K562 (cell line): ENCODE data around the gene RIMOC1. TPM values are rescaled to one million over a fixed set of nuclear protein-coding genes. Genes with fewer than 3 reads are reported as not detected.
A peak's percentile ranks its signal among the peaks of the same experiment; 100 is the strongest.

Experiments
- ATF1 ChIP-seq, 2 experiments: fragments of 450-650 bp in 1 of 2; IDR thresholded peaks; 2 replicates each; pipeline ENCODE4 v1.6.1; 2016; ENCODE audit warnings: missing compliant biosample characterization in 1 of 2, missing genetic modification characterization in 1 of 2
- BDP1 ChIP-seq: IDR thresholded peaks from 3 replicates; pipeline ENCODE4 v1.6.1; 2011; ENCODE audit not compliant: insufficient read length, insufficient read depth
- CBFA2T3 ChIP-seq: fragments of 450-650 bp; IDR thresholded peaks from 2 replicates; pipeline ENCODE4 v1.6.1; 2017
- CEBPB ChIP-seq: fragments of 450-650 bp; IDR thresholded peaks from 2 replicates; pipeline ENCODE4 v1.6.1; 2016; ENCODE audit warnings: missing genetic modification characterization, missing compliant biosample characterization
- CHD1 ChIP-seq: fragments of 200-600 bp; sonication (generic); IDR thresholded peaks from one replicate; pipeline ENCODE4 v1.6.1; 2012; ENCODE audit warnings: mild to moderate bottlenecking, moderate library complexity, low read length, inconsistent platforms
- FIP1L1 ChIP-seq: fragments of 200-400 bp; formaldehyde crosslinking; IDR thresholded peaks from 2 replicates; pipeline ENCODE4 v1.6.1; 2018; ENCODE audit warnings: mild to moderate bottlenecking, low read depth, low read length; ENCODE audit not compliant: poor library complexity, severe bottlenecking
- KDM1A ChIP-seq, 2 experiments: fragments of 450-650 bp; IDR thresholded peaks; 2 replicates each; pipeline ENCODE4 v1.6.1; 2016; ENCODE audit warnings: mild to moderate bottlenecking in 2 of 2
- KDM4B ChIP-seq, 2 experiments: fragments of 450-650 bp in 1 of 2; sonication (generic) in 1 of 2; IDR thresholded peaks; 2 replicates each; pipeline ENCODE4 v1.6.1; 2016 to 2017; ENCODE audit warnings: borderline replicate concordance in 2 of 2, antibody characterized with exemption in 1 of 2, low read depth in 1 of 2, mild to moderate bottlenecking in 1 of 2
- NCOA4 ChIP-seq: fragments of 450-650 bp; IDR thresholded peaks from 2 replicates; pipeline ENCODE4 v1.6.1; 2018; ENCODE audit warnings: mild to moderate bottlenecking; ENCODE audit not compliant: partially characterized antibody
- NCOA6 ChIP-seq: fragments of 450-650 bp; IDR thresholded peaks from 2 replicates; pipeline ENCODE4 v1.6.1; 2017; ENCODE audit warnings: mild to moderate bottlenecking
- NEUROD1 ChIP-seq: fragments of 150-350 bp; IDR thresholded peaks from 2 replicates; pipeline ENCODE4 v1.6.1; 2014; ENCODE audit warnings: borderline replicate concordance, low read length, low read depth; ENCODE audit not compliant: partially characterized antibody
- NRF1 ChIP-seq, 2 experiments: fragments of 450-650 bp; IDR thresholded peaks in 1 of 2; conservative IDR thresholded peaks in 1 of 2; 2 replicates each; pipeline ENCODE4 v1.6.1; 2014; ENCODE audit warnings: mild to moderate bottlenecking in 2 of 2
- RBFOX2 ChIP-seq: fragments of 200-400 bp; formaldehyde crosslinking; IDR thresholded peaks from 2 replicates; pipeline ENCODE4 v1.6.1; 2017; ENCODE audit warnings: low read depth, mild to moderate bottlenecking, low read length, moderate library complexity
- SNRNP70 ChIP-seq: fragments of 200-400 bp; formaldehyde crosslinking; optimal IDR thresholded peaks from 2 replicates; pipeline ENCODE3; 2017; ENCODE audit warnings: low read depth, low read length
- SRSF1 ChIP-seq: fragments of 200-400 bp; formaldehyde crosslinking; IDR thresholded peaks from 2 replicates; pipeline ENCODE4 v1.6.1; 2017; ENCODE audit warnings: mild to moderate bottlenecking, low read depth, low read length, moderate library complexity
- TBL1XR1 ChIP-seq, 2 experiments: IDR thresholded peaks; 2 replicates each; pipeline ENCODE4 v1.6.1; 2012; ENCODE audit warnings: improper control_type of control experiment in 2 of 2, low read length in 2 of 2, mild to moderate bottlenecking in 1 of 2
- USF2 ChIP-seq: sonication (generic); formaldehyde crosslinking; IDR thresholded peaks from 2 replicates; pipeline ENCODE4 v1.5.0; 2020; ENCODE audit warnings: missing genetic modification reagents
- ZNF12 ChIP-seq: sonication (generic); formaldehyde crosslinking; IDR thresholded peaks from 2 replicates; pipeline ENCODE4 v1.4.0; 2020; ENCODE audit warnings: mild to moderate bottlenecking, missing genetic modification reagents
- ZNF561 ChIP-seq: fragments of 450-650 bp; formaldehyde crosslinking; conservative IDR thresholded peaks from 2 replicates; pipeline ENCODE4 v1.4.0; 2020; ENCODE audit warnings: mild to moderate bottlenecking, moderate library complexity
- polyA plus RNA-seq, 8 experiments: library from polyadenylated mRNA; depleted of rRNA in 4 of 8; stranded (reverse) in 5 of 8; unstranded in 3 of 8; fragments of >200 nt; fragmentation: Nextera tagmentation in 2 of 8; fragmentation: Illumina TruSeq in 1 of 8; extraction: Ambion mirVana in 2 of 8; extraction: Trizol in 1 of 8; gene quantifications; 2 replicates each; pipeline versions ENCODE4 v1.2.1 to v1.2.3, GENCODE V29; 2011 to 2014; ENCODE audit warnings: inconsistent platforms in 1 of 8, missing spikeins in 1 of 8
- total RNA-seq, 7 experiments: library from RNA; depleted of rRNA in 6 of 7; stranded (reverse); fragments of >200 nt in 6 of 7; fragmentation: Illumina TruSeq in 2 of 7; extraction: Trizol in 2 of 7; gene quantifications; 2 replicates each; pipeline versions ENCODE4 v1.2.1 to v1.2.3, GENCODE V29; 2011 to 2021; ENCODE audit warnings: low replicate concordance in 1 of 7
- TF ChIP-seq, protein P1 (sequence below): sonication (generic); formaldehyde crosslinking; IDR thresholded peaks from 2 replicates; pipeline ENCODE4 v1.8.0; 2022; ENCODE audit warnings: mild to moderate bottlenecking, low read depth, missing genetic modification reagents
- TF ChIP-seq, protein P2 (sequence below): IDR thresholded peaks from 2 replicates; pipeline ENCODE4 v1.6.1; 2011; ENCODE audit not compliant: insufficient read length; ENCODE audit errors: extremely low read depth

RIMOC1 gene
- total and polyA plus RNA-seq, 9 of the 15 experiments (the other 6 are each of a cell fraction or from before 2014, with no cell fraction given), result 11.6 to 63.1 (median 30.8) TPM

- TF ChIP-seq, protein P1, sequence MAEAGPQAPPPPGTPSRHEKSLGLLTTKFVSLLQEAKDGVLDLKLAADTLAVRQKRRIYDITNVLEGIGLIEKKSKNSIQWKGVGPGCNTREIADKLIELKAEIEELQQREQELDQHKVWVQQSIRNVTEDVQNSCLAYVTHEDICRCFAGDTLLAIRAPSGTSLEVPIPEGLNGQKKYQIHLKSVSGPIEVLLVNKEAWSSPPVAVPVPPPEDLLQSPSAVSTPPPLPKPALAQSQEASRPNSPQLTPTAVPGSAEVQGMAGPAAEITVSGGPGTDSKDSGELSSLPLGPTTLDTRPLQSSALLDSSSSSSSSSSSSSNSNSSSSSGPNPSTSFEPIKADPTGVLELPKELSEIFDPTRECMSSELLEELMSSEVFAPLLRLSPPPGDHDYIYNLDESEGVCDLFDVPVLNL (CRISPR knock-in tag), result no peak
- TF ChIP-seq CBFA2T3 (no peak), KDM1A (IDR thresholded peaks at IDR 0.05) (no peak), TBL1XR1 (IDR thresholded peaks at IDR 0.05; ENCODE audit: low read length in 2 of 2) (0 out of 4 replicates have a peak, but pooled peaks of 1 of the 2 experiments have one; percentile 12), FIP1L1 (peak; percentile 84), CHD1 (peak; percentile 23), SRSF1 (no peak), CEBPB (tag) (no peak), ZNF12 (peak; percentile 14; the same call in 1 of the 2 replicates), BDP1 (no peak), ZNF561 (CRISPR knock-in tag) (no peak), NCOA4 (no peak), KDM4B (IDR thresholded peaks at IDR 0.05; ENCODE audit: borderline replicate concordance in 2 of 2, low read depth in 1 of 2) (no peak), RBFOX2 (peak; percentile 95), ATF1 (CRISPR knock-in tag; IDR thresholded peaks at IDR 0.05) (peak; percentile 26; the same call in 1 of the 2 replicates), ATF1 (tag; IDR thresholded peaks at IDR 0.05) (peak; percentile 89), USF2 (no peak), NEUROD1 (no peak), NRF1 (conservative IDR thresholded peaks at IDR 0.05 in 1 of 2, IDR thresholded peaks at IDR 0.05 in 1 of 2) (peak; percentile 79 to 84), NCOA6 (0 out of 2 replicates have a peak, but pooled peaks have one; percentile 40), SNRNP70 (no peak)
- TF ChIP-seq, protein P2, sequence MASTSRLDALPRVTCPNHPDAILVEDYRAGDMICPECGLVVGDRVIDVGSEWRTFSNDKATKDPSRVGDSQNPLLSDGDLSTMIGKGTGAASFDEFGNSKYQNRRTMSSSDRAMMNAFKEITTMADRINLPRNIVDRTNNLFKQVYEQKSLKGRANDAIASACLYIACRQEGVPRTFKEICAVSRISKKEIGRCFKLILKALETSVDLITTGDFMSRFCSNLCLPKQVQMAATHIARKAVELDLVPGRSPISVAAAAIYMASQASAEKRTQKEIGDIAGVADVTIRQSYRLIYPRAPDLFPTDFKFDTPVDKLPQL, result peak; percentile 27
Observed at GRCh38 chr5:41869724-41870626, 34.2 kb upstream of the RIMOC1 start, which contains the start of gene OXCT1 (continued).
